ENCODE data around the gene ABCB11. TPM values are rescaled to one million over a fixed set of nuclear protein-coding genes. Genes with fewer than 3 reads are reported as not detected.

Gene ABCB11
- polyA plus RNA-seq, 1 of the 3 experiments (the other 2 are of a cell fraction) = not detected

- TF ChIP-seq ZBTB33 (IDR thresholded peaks at IDR 0.05; ENCODE audit: borderline replicate concordance, low read depth) (no peak), ELF1 (IDR thresholded peaks at IDR 0.05) (no peak), RAD21 (IDR thresholded peaks at IDR 0.05; ENCODE audit: low read length) (no peak), SMC3 (IDR thresholded peaks at IDR 0.05; ENCODE audit: low read depth, low read length) (no peak), EZH2phosphoT487 (IDR thresholded peaks at IDR 0.05; ENCODE audit: borderline replicate concordance, low read depth) (no peak), MAX (IDR thresholded peaks at IDR 0.05; ENCODE audit: low read depth) (no peak), YY1 (IDR thresholded peaks at IDR 0.05; ENCODE audit: low read depth) (no peak)
- TF ChIP-seq, protein P1, sequence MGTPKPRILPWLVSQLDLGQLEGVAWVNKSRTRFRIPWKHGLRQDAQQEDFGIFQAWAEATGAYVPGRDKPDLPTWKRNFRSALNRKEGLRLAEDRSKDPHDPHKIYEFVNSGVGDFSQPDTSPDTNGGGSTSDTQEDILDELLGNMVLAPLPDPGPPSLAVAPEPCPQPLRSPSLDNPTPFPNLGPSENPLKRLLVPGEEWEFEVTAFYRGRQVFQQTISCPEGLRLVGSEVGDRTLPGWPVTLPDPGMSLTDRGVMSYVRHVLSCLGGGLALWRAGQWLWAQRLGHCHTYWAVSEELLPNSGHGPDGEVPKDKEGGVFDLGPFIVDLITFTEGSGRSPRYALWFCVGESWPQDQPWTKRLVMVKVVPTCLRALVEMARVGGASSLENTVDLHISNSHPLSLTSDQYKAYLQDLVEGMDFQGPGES (IDR thresholded peaks at IDR 0.05; ENCODE audit: low read depth, low read length) = no peak
These were observed 35.8 kb upstream of the ABCB11 start (continued) for GRCh38 chr2:169066897-169067296.

- H3K79me2 ChIP-seq (ENCODE audit: insufficient read depth) = no peaks in the 10 kb centered on the region
These were observed 34.9 kb upstream of the ABCB11 start for GRCh38 chr2:169065864-169066517.

More at GRCh38 chr2:169065864-169066517, 34.9 kb upstream of the ABCB11 start:
- H3K9me2 ChIP-seq = no peaks in the 10 kb centered on the region
- WGBS (ENCODE audit: low lambda C conversion rate) = 34% methylated on average over 2 of the region's 2 CpGs
- H3K9ac ChIP-seq = no peak overlapping the region
- DNase-seq = no peak
- H3K36me3 ChIP-seq (replicated peaks in 1 of 2; ENCODE audit: control insufficient read depth in 1 of 2, insufficient read depth in 2 of 2, low read length in 1 of 2) = no peaks in the 10 kb centered on the region
- no peak for TF ChIP-seq PBX3 (IDR thresholded peaks at IDR 0.05)
- no peak for TF ChIP-seq USF2 (IDR thresholded peaks at IDR 0.05; ENCODE audit: borderline replicate concordance, low read depth, low read length)
- no peak for TF ChIP-seq RCOR1 (IDR thresholded peaks at IDR 0.05; ENCODE audit: low read length)
- TF ChIP-seq MEF2A (IDR thresholded peaks at IDR 0.05; ENCODE audit: borderline replicate concordance, low read depth) = no peak
- TF ChIP-seq JUND (IDR thresholded peaks at IDR 0.05) = no peak
- no peak for TF ChIP-seq GATA2 (CRISPR knock-in tag; IDR thresholded peaks at IDR 0.05)
- no peak for TF ChIP-seq ELF1 (IDR thresholded peaks at IDR 0.05)
- no peak for TF ChIP-seq EZH2phosphoT487 (IDR thresholded peaks at IDR 0.05; ENCODE audit: borderline replicate concordance, low read depth)
- no peak for TF ChIP-seq GABPA (IDR thresholded peaks at IDR 0.05; ENCODE audit: low read depth)
- no peak for TF ChIP-seq FOXM1 (IDR thresholded peaks at IDR 0.05; ENCODE audit: low read depth)
- no peak for TF ChIP-seq TAF1 (IDR thresholded peaks at IDR 0.05; ENCODE audit: borderline replicate concordance, low read depth, low read length)
- TF ChIP-seq EP300 (IDR thresholded peaks at IDR 0.05; ENCODE audit: borderline replicate concordance in 1 of 2, low read depth in 1 of 2, low read length in 1 of 2) = no peak
- no peaks in the 10 kb centered on the region for H3K27me3 ChIP-seq (ENCODE audit: insufficient read depth)
- H3K9me3 ChIP-seq = no peaks in the 10 kb centered on the region
- H4K20me1 ChIP-seq (ENCODE audit: insufficient read depth) = no peaks in the 10 kb centered on the region
- CTCF ChIA-PET = interaction anchor here (1.4 to 2.5 kb wide), 2 partner anchors 14 to 44 kb away, joined by 3 to 7 read pairs; no protein-coding TSS in a partner anchor
- no peak overlapping the region for H3K27ac ChIP-seq (ENCODE audit: low read depth in 2 of 2, low read length in 1 of 2)
- no peaks in the 10 kb centered on the region for H3K4me1 ChIP-seq (ENCODE audit: control insufficient read depth in 1 of 2, insufficient read depth in 2 of 2, low read depth in 1 of 2, low read length in 1 of 2)
- H2AFZ ChIP-seq (ENCODE audit: low read depth) = no peak overlapping the region
- H3F3A ChIP-seq (replicated peaks; ENCODE audit: insufficient read depth) = no peaks in the 10 kb centered on the region
- POLR2A ChIA-PET = no interaction called here
- H3K4me2 ChIP-seq = no peak overlapping the region
- no peak overlapping the region for H3K4me3 ChIP-seq (ENCODE audit: low read depth in 2 of 2, low read length in 1 of 2)

All from SK-N-SH (cell line).